Measurements from ENCODE around the gene MAML2. TPM values are rescaled to one million over a fixed set of nuclear protein-coding genes. Genes with fewer than 3 reads are reported as not detected.

Gene MAML2
- total and polyA plus RNA-seq, 8 donors, result 1.3 to 22.8 (median 12.1) TPM

GRCh38 chr11:96014217-96014616 is 328.8 kb downstream of the MAML2 start:
- WGBS, 5 donors, result 52 to 62% (median 58%) methylated on average over 3 of the region's 3 CpGs
- Histone ChIP-seq H3K4me3 (no peak overlapping the region), H3K9me3 (no peaks in the 10 kb centered on the region), H3K4me1 (peaks cover 5 to 31% (median 12%) of the 10 kb centered on the region in 4 donors), H3K27me3 (no peaks in the 10 kb centered on the region), H3K36me3 (no peaks in the 10 kb centered on the region), H3K27ac (no peak overlapping the region)
- TF ChIP-seq POLR2A (IDR thresholded peaks at IDR 0.05) (no peak), EP300 (IDR thresholded peaks at IDR 0.05) (no peak), POLR2AphosphoS5 (IDR thresholded peaks at IDR 0.05) (no peak), CTCF (IDR thresholded peaks at IDR 0.05) (no peak)
- peak in 1 of 2 donors; percentile 45 for DNase-seq
- intact Hi-C loops (cut with DNase I; ENCODE audit: low total_unique reads), result no loop called here

GRCh38 chr11:96013461-96014213 is 329.4 kb downstream of the MAML2 start:
- Histone ChIP-seq H3K36me3 (no peaks in the 10 kb centered on the region), H3K4me3 (no peak overlapping the region), H3K27ac (no peak overlapping the region), H3K27me3 (no peaks in the 10 kb centered on the region), H3K4me1 (peaks cover 5 to 31% (median 12%) of the 10 kb centered on the region in 4 donors), H3K9me3 (no peaks in the 10 kb centered on the region)
- no peak for TF ChIP-seq POLR2A (IDR thresholded peaks at IDR 0.05)
- no peak for TF ChIP-seq EP300 (IDR thresholded peaks at IDR 0.05)
- no peak for TF ChIP-seq POLR2AphosphoS5 (IDR thresholded peaks at IDR 0.05)
- TF ChIP-seq CTCF (IDR thresholded peaks at IDR 0.05), result no peak
- peak in 1 of 2 donors; percentile 24 for DNase-seq
- WGBS, 5 donors, result 75 to 86% (median 84%) methylated on average over 17 of the region's 17 CpGs
- intact Hi-C loops (cut with DNase I; ENCODE audit: low total_unique reads), result no loop called here

- intact Hi-C loops (cut with DNase I; ENCODE audit: low total_unique reads), result no loop called here
- Histone ChIP-seq H3K27me3 (no peaks in the 10 kb centered on the region), H3K27ac (peak overlapping the region in 4 of 5 donors; percentile 5 to 49 (median 36)), H3K36me3 (no peaks in the 10 kb centered on the region), H3K4me3 (no peak overlapping the region), H3K9me3 (no peaks in the 10 kb centered on the region), H3K4me1 (peaks cover 5 to 31% (median 15%) of the 10 kb centered on the region in 4 donors)
- peak in 1 of 2 donors; percentile 91 for DNase-seq
- WGBS, 5 donors, result 12 to 19% (median 14%) methylated on average over 8 of the region's 8 CpGs
- no peak for TF ChIP-seq POLR2A (IDR thresholded peaks at IDR 0.05)
- peak in 2 of 3 donors; percentile 35 to 66 for TF ChIP-seq POLR2AphosphoS5 (IDR thresholded peaks at IDR 0.05)
- TF ChIP-seq CTCF (IDR thresholded peaks at IDR 0.05), result peak in 3 of 7 experiments; percentile 12 to 35 (median 28)
Observed at GRCh38 chr11:96012086-96012824, 330.7 kb downstream of the MAML2 start.

GRCh38 chr11:96010683-96011082 is 332.3 kb downstream of the MAML2 start:
- no peak for TF ChIP-seq EP300 (IDR thresholded peaks at IDR 0.05)
- TF ChIP-seq POLR2A (IDR thresholded peaks at IDR 0.05), result no peak
- no peak for TF ChIP-seq POLR2AphosphoS5 (IDR thresholded peaks at IDR 0.05)
- TF ChIP-seq CTCF (IDR thresholded peaks at IDR 0.05), result no peak

More at GRCh38 chr11:96010683-96011082, 332.3 kb downstream of the MAML2 start:
- H3K27me3 ChIP-seq, result no peaks in the 10 kb centered on the region
- no peak for DNase-seq
- H3K36me3 ChIP-seq, result no peaks in the 10 kb centered on the region
- no peaks in the 10 kb centered on the region for H3K9me3 ChIP-seq
- intact Hi-C loops (cut with DNase I; ENCODE audit: low total_unique reads), result no loop called here
- H3K27ac ChIP-seq, result no peak overlapping the region
- peaks cover 5 to 31% (median 15%) of the 10 kb centered on the region in 4 donors for H3K4me1 ChIP-seq
- no peak overlapping the region for H3K4me3 ChIP-seq

All from stomach (tissue), 9 donors.